KMS-11 (cell line): ENCODE measurements around the gene RIC8B.

Source experiments
- H2AFZ ChIP-seq: fragments of 200-600 bp; sonication (generic); 2 replicates; pipeline ENCODE4 v1.6.1; 2016; ENCODE audit warnings: antibody characterized with exemption, mixed run types, low read depth
- H3K27ac ChIP-seq: fragments of 200-600 bp; sonication (generic); 2 replicates; pipeline ENCODE4 v1.6.1; 2016; ENCODE audit warnings: mild to moderate bottlenecking, mixed run types
- H3K27me3 ChIP-seq: fragments of 200-600 bp; sonication (generic); 2 replicates; pipeline ENCODE4 v1.6.1; 2017; ENCODE audit warnings: mild to moderate bottlenecking, low read depth, mixed run types, moderate library complexity; ENCODE audit not compliant: insufficient read depth
- H3K36me3 ChIP-seq: fragments of 200-600 bp; sonication (generic); 2 replicates; pipeline ENCODE4 v1.6.1; 2017; ENCODE audit warnings: mild to moderate bottlenecking, mixed run types; ENCODE audit not compliant: insufficient read depth
- H3K4me1 ChIP-seq: fragments of 200-600 bp; sonication (generic); 2 replicates; pipeline ENCODE4 v1.6.1; 2016; ENCODE audit warnings: mild to moderate bottlenecking, low read depth, mixed run types; ENCODE audit not compliant: poor library complexity, severe bottlenecking
- H3K4me2 ChIP-seq: fragments of 200-600 bp; sonication (generic); 2 replicates; pipeline ENCODE4 v1.7.0; 2016; ENCODE audit warnings: mild to moderate bottlenecking, mixed run types
- H3K4me3 ChIP-seq: fragments of 200-600 bp; sonication (generic); IDR thresholded peaks from 2 replicates; pipeline ENCODE4 v1.6.1; 2017; ENCODE audit warnings: low read depth, low read length, mixed read lengths; ENCODE audit not compliant: insufficient read depth
- H3K79me2 ChIP-seq: fragments of 200-600 bp; sonication (generic); 2 replicates; pipeline ENCODE4 v1.6.1; 2016; ENCODE audit warnings: low read depth, mixed run types; ENCODE audit not compliant: insufficient read depth
- H3K9ac ChIP-seq: fragments of 200-600 bp; sonication (generic); 2 replicates; pipeline ENCODE4 v1.6.1; 2016; ENCODE audit warnings: mild to moderate bottlenecking, mixed run types
- H4K20me1 ChIP-seq: fragments of 200-600 bp; sonication (generic); 2 replicates; pipeline ENCODE4 v1.6.1; 2016; ENCODE audit warnings: mild to moderate bottlenecking, mixed run types; ENCODE audit not compliant: insufficient read depth
- TF ChIP-seq, protein P1 (sequence below): fragments of 200-600 bp; sonication (generic); conservative IDR thresholded peaks from 2 replicates; pipeline ENCODE4 v1.6.1; 2017; ENCODE audit warnings: low read depth, mild to moderate bottlenecking, antibody characterized with exemption, low read length, moderate library complexity, mixed read lengths

The RIC8B gene

GRCh38 chr12:106745181-106745745 is 29.2 kb upstream of the RIC8B start:
- Histone ChIP-seq H3K4me3 (no peak overlapping the region), H4K20me1 (no peaks in the 10 kb centered on the region), H3K36me3 (no peaks in the 10 kb centered on the region), H3K79me2 (no peaks in the 10 kb centered on the region), H3K27ac (no peak overlapping the region), H2AFZ (no peak overlapping the region), H3K4me2 (no peak overlapping the region), H3K27me3 (no peaks in the 10 kb centered on the region), H3K4me1 (no peaks in the 10 kb centered on the region), H3K9ac (no peak overlapping the region)
- TF ChIP-seq, protein P1, sequence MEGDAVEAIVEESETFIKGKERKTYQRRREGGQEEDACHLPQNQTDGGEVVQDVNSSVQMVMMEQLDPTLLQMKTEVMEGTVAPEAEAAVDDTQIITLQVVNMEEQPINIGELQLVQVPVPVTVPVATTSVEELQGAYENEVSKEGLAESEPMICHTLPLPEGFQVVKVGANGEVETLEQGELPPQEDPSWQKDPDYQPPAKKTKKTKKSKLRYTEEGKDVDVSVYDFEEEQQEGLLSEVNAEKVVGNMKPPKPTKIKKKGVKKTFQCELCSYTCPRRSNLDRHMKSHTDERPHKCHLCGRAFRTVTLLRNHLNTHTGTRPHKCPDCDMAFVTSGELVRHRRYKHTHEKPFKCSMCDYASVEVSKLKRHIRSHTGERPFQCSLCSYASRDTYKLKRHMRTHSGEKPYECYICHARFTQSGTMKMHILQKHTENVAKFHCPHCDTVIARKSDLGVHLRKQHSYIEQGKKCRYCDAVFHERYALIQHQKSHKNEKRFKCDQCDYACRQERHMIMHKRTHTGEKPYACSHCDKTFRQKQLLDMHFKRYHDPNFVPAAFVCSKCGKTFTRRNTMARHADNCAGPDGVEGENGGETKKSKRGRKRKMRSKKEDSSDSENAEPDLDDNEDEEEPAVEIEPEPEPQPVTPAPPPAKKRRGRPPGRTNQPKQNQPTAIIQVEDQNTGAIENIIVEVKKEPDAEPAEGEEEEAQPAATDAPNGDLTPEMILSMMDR = no peak

GRCh38 chr12:106747973-106748436 is 26.5 kb upstream of the RIC8B start:
- TF ChIP-seq, protein P1 = no peak
- no peak overlapping the region for H3K4me3 ChIP-seq
- no peaks in the 10 kb centered on the region for H3K4me1 ChIP-seq
- H3K27me3 ChIP-seq = no peaks in the 10 kb centered on the region
- no peak overlapping the region for H3K27ac ChIP-seq
- no peaks in the 10 kb centered on the region for H3K79me2 ChIP-seq
- no peak overlapping the region for H2AFZ ChIP-seq
- H3K4me2 ChIP-seq = no peak overlapping the region
- no peaks in the 10 kb centered on the region for H4K20me1 ChIP-seq
- no peak overlapping the region for H3K9ac ChIP-seq
- no peaks in the 10 kb centered on the region for H3K36me3 ChIP-seq

DNA sequence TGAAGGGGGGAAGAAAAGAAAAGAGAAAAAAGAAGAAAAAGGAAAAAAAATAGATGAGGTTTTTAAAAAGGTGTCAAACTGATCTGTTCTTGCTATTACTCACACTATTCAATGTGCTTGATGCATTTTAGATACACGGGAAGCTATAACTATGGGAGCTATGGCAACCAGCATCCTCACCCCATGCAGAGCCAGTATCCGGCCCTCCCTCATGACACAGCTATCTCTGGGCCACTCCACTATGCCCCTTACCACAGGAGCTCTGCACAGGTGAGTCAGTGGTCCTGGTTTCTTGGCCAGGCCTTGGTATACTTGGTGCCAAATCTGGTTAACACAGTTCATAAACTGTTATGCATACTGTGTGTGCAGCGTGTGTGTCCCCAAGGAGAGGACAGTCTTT is 24.0 kb upstream of the RIC8B start:
- H3K4me3 ChIP-seq = no peak overlapping the region
- TF ChIP-seq, protein P1 = no peak
- H3K4me2 ChIP-seq = no peak overlapping the region

DNA sequence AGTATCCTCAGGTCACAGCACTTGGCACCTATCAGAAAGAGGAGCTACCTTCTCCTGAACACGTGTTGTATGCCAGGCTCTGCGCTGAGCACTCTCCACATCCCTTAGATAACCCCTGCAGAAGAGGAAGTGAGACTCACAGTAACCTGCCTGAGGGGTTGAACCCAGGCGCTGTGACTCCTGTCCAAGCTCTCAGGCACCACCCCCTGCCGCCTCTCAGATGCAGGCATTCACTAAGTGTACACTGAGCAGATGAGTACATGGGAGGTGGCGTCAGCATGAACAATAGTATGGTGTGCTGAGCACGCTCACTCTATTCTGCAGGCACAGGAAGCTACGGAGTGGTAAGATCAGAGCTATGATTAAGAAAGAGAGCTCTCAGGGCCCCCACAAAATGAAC is 21.0 kb upstream of the RIC8B start:
- Histone ChIP-seq H3K4me1 (no peaks in the 10 kb centered on the region), H3K27ac (no peak overlapping the region), H2AFZ (no peak overlapping the region), H3K36me3 (no peaks in the 10 kb centered on the region), H4K20me1 (no peaks in the 10 kb centered on the region), H3K9ac (no peak overlapping the region), H3K79me2 (no peaks in the 10 kb centered on the region), H3K27me3 (no peaks in the 10 kb centered on the region), H3K4me2 (no peak overlapping the region), H3K4me3 (no peak overlapping the region)
- TF ChIP-seq, protein P1 = no peak

More for the DNA sequence above, 24.0 kb upstream of the RIC8B start:
- Histone ChIP-seq H3K36me3 (no peaks in the 10 kb centered on the region), H3K27ac (no peak overlapping the region), H2AFZ (no peak overlapping the region), H3K4me1 (no peaks in the 10 kb centered on the region), H3K79me2 (no peaks in the 10 kb centered on the region), H3K9ac (no peak overlapping the region), H3K27me3 (no peaks in the 10 kb centered on the region), H4K20me1 (no peaks in the 10 kb centered on the region)
